HG03469 (cell line): ENCODE data around the gene KDM4F.

ENCODE experiments used
- ATAC-seq: cut with Tn5 transposase; IDR thresholded peaks from one replicate; pipeline ENCODE4 v1.9.1; 2021; ENCODE audit warnings: mild to moderate bottlenecking, moderate library complexity, moderate number of reproducible peaks; ENCODE audit not compliant: unreplicated experiment

The KDM4F gene

DNA sequence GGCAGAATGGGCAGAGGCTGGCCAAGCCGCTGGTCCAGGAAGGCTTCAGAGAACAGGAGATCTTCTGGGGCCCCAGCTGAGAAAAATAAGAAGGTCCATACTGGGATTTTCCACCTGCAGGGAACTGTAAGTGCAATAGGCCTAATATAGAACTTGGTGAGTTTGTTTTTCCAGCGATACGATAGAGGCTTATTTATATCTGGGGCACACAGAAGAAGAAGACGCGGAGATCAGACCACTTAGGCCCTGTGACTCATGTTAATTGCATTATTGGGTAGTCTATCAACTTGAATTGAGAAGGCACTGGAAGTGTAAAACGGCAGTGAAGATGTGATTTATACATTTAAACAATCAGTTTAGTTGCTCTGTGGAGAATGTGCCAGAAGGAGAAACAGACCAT, 9.8 kb downstream of the KDM4F start:
- no peak for ATAC-seq

- no peak for ATAC-seq
Observed at GRCh38 chr11:95065336-95065735, 16.1 kb downstream of the KDM4F start.

DNA sequence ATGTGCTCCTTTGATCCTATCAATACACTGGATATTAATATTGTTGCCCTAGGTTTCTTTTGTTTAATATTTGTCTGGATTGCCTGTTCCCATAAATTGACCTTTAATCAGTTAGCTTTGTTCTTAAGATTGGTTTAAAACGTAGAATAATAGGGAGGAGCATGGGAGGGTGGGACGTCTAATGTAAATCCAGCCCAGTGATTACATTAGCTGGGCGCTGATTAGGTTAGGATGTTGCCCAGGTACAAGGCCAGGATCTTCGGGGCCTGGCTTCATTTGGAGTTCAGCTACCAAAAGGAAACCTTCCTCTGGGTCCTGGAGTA, 17.5 kb downstream of the KDM4F start, which contains the start of gene SRSF8:
Gene SRSF8 (plus strand): TSS at position 204 of the 323 bp plus-strand sequence. CDS start 308 bp downstream, outside the sequence.
- peak; percentile 13 for ATAC-seq

GRCh38 chr11:95067039-95067840, 18.0 kb downstream of the KDM4F start:
- peak; percentile 35 for ATAC-seq

GRCh38 chr11:95067841-95068219, 18.6 kb downstream of the KDM4F start:
- no peak for ATAC-seq

DNA sequence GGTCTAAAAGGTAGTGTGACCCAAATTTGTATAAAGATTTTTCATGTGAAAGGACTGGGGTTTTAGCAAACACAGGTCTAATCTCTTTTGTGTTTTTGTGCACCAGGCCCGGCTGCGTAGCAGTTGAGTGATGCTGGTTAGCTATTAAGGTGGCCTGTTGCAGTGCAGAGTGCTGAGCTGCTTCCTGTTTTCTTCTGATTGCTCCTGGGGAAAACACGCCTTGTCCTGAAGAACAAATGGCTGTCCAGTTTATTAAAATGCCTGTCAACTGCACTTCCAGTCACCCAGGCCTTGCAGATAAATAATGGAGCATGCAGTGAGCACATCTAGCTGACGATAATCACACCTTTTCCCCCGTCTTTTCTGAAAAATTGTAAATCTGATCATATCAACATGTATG, 19.3 kb downstream of the KDM4F start:
- peak; percentile 74 for ATAC-seq

- no peak for ATAC-seq
Observed at GRCh38 chr11:95070471-95070870, 21.2 kb downstream of the KDM4F start.

- ATAC-seq: no peak
Observed at GRCh38 chr11:95072948-95073347, 23.7 kb downstream of the KDM4F start.

DNA sequence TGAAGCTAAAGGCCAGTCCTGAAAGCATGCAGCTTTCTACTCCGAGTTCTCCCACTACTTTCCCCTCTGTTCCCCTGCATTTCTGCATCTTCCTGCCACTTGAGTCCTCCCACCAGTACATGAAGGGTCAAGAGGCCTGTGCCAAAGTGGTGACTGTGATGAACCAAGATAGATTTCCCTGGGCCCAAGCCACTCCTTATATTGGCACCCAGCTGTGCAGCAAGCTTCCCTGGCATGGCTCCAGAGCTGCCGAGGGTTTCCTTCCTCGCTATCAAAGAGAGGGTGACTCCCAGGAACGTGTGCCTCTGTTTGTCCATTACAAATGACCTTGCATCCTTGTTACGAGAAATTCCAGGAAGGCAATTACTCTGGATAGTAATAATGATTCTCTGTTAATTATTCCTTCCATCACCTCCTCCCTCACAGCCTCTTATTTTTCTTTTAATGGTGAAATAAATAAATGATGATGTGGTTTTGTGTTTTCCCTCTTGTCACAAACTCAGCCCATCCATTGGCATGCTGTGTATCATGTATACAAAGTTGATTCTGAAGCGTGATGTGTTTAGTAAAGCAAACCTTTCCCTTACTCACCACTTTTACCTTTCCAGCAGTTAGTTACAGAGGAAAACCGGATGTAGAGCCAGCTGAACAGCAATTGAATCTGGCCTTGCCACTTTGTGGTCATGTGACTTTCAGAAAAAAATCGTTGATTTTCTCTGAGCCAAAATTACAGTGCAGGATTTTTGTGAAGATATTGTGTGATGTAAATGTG, 25.8 kb downstream of the KDM4F start:
- ATAC-seq: no peak

DNA sequence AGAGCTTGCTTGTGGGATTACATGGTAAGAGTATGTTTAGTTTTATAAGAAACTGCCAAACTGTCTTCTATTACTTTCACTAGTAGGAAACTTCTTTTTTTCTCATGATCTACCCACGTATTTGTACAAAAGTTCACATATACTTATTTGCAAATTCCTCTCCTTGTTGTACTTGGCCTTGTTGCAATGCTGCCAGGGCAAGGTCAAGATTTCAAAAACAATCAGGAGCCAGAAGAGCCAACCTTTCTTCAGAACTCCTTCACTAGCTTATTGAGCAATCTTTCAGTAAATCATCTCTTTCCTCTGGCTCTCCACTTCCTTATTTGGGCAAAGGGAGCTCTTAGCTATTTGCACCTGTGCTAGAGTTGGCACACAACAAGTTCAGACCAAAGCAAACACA, 27.2 kb downstream of the KDM4F start:
- ATAC-seq: peak; percentile 52

- no peak for ATAC-seq
Observed at GRCh38 chr11:95076981-95077380, 27.8 kb downstream of the KDM4F start.

- ATAC-seq: no peak
Observed at GRCh38 chr11:95078526-95078925, 29.3 kb downstream of the KDM4F start.

DNA sequence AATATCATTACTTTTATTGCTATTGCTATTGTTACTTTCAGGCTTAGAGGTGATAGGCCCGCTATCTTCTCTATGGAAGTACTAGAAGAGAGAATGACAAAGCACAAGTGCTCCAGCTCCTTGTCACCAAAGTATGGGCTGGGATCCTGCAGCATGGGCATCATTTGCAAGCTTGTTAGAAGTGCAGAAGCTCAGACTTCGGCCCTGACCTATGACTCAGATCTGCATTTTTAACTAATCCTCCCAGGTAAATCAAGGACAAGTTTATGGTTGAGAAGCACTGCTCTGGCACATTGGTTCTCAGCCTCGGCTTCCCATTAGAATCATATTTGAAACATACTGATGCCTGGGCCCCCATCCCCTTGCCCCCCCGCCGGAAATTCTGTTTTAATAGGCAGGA, 31.8 kb downstream of the KDM4F start:
- no peak for ATAC-seq

DNA sequence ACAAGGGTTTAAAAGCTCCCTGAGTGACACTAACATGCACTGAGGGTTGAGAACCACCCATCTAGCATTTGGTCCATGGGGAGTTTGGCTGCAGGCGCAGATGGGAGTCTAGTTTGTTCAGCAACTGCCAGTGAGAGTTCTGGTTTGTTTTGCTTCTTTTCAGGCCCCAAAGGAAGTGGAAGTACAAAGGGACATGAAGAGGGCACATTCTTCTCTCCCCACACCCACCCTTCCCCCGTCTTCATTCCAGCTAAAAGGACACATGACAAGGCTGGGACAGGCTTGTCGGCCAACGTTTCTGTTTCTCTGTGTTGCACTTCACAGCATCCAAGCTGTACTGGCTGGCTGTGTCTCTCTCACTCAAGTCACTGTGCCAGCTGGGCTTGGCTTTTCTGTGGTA, 32.2 kb downstream of the KDM4F start:
- ATAC-seq: no peak

DNA sequence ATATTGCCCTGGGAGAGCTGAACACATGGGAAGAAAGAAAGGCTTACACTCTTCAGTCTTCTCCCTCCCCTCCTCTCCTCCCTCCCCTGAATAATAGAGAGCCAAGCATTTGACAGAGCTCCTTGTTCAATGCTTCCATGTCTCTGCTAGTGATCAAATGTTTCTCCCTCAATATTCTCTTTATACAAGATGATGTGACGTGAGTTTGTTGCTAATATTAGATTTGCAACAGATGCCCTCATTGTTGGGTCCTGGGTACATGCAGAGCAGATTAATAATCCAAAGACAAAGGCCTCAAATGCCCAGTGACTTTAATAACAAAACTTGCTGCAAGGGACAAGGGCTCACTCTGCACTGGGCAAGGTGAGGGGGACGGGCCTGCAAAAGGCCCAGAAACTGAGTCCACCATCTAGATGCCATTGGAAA, 33.4 kb downstream of the KDM4F start:
- no peak for ATAC-seq

GRCh38 chr11:95084509-95084908, 35.3 kb downstream of the KDM4F start:
- ATAC-seq: peak; percentile 59

- ATAC-seq: no peak
Observed at GRCh38 chr11:95085117-95085816, 36.0 kb downstream of the KDM4F start.

- ATAC-seq: no peak
Observed at GRCh38 chr11:95086151-95086550, 36.9 kb downstream of the KDM4F start.

DNA sequence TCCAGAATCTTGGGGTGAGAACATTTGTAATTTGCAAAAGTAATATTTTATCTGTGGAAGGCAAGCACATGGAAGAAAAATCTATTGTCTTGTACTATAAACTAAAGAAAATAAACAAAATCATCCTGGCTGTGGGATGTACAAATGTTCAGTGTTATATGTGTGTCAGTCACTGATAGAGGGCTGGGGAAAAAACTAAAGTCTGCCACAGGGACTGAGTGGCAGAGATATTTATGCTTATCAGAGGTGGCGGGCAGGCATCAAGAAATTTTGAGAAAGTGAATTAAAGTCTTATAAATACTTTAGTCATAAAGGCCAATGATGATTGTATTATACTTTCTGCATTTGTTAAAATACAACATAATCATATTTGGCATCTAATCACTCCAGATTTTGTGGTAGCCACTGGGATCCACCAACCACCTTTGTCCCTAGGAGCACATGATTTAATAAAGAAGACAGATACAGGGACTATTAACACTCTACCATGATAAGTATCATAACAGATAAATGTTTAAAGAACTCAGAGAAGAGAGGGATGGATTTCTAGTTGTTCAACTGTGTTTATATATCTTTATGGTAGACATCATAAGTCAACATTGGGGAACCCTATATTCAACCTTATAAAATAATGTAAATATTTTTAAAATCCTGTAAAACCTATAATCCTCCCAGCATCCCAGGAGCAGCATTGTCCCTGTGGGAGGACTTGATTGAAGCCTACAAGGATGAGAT, 37.8 kb downstream of the KDM4F start:
- ATAC-seq: no peak

GRCh38 chr11:95088946-95089619, 39.9 kb downstream of the KDM4F start:
- peak; percentile 10 for ATAC-seq
